Right renal pelvis (tissue), 4 donors: ENCODE data around the gene HAPSTR1. TPM values are rescaled to one million over a fixed set of nuclear protein-coding genes. Genes with fewer than 3 reads are reported as not detected.

Source experiments
- DNase-seq, 4 donors: peaks; one replicate each; pipeline ENCODE4 v3.0.0-alpha.2; 2013; ENCODE audit warnings: low read depth in 4 of 4, low spot score in 3 of 4, missing footprints in 1 of 4
- polyA plus RNA-seq, 4 donors: library from polyadenylated mRNA; unstranded; fragments of 120-200 nt; gene quantifications; one replicate each; pipeline ENCODE4 v1.2.1, GENCODE V29; 2013; ENCODE audit not compliant: insufficient read length in 4 of 4

Gene HAPSTR1
- polyA plus RNA-seq, 4 donors = 38.7 to 51.1 (median 48.4) TPM

DNA sequence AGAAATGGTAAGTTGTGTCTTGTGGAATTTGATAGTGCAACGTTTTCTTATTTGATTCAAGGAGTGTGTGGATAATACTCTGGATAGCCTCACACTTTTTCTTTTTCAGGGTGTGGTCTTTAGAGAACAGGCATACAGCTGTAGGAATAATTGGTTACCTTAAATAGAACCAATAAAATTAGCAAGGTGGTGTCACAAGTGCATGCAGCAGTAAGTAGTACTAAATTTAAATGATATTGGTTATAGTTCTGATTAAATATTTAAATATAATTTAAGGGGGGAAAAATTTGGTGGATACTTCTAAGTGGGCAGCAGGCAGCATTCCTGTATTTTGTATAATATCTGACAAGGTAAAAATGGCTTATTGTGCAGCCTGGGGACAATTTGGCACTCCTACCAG, 3.7 kb downstream of the HAPSTR1 start:
- no peak for DNase-seq

DNA sequence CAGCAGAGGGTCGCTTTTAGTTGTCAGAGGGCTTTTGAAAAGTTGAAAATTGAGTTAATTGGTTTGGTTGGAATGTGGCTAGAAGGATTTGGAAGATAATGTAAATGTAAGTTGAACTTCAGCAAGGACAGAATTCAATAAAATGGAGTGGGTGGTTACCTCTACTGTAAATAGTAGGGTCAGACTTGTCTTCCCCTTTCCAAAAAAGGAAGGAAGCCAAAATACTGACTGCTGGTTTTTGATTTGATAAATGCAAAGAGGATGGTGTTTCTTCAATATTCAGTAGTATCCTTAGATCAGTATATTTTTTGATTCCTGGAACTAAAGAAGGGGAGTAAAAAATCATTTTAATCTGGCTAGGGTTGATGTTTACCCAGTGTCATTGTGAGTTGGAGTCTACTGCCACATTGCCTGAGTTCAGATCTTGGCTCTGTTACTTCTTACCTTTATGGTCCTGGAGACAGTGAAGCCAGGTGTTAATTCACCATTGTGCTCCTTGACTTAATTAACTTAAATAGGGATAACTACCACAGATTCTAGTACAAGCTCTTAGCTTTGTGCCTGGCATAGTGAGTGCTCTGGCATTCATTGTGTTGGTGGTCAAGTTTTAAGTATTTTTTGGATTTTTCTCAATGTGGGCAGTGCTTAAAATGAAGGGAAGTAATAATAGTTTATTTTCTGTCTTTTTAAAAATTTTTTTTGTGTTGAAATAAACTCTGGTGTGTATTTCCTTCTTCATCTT, 4.4 kb downstream of the HAPSTR1 start:
- DNase-seq = no peak

DNA sequence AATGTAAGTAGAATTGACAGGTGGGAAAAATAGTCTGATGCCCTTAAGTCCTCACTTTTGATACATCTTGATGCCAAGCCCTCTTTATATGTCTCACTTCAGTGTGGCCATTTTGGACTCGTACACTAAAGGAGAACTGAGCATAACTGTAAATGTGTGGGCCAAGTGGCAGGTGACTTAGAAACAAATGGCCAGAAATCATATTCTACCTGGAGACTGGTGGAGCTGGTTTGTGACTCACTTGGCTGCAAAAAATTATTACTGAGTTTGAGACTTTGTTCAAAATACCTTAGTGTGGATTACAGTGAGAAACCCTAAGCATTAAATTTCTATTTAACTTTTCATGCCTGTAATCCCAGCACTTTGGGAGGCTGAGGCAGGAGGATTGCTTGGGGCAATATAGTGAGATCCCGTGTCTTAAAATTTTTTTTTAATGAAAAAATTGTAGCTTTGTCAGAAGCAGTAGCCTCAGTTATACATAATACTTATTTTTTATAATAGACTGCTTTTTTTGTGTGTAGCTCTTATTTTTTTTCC, 5.0 kb downstream of the HAPSTR1 start:
- DNase-seq = no peak

GRCh38 chr16:9097266-9098219, 6.1 kb downstream of the HAPSTR1 start:
- DNase-seq = no peak

GRCh38 chr16:9098377-9099090, 7.1 kb downstream of the HAPSTR1 start:
- no peak for DNase-seq

DNA sequence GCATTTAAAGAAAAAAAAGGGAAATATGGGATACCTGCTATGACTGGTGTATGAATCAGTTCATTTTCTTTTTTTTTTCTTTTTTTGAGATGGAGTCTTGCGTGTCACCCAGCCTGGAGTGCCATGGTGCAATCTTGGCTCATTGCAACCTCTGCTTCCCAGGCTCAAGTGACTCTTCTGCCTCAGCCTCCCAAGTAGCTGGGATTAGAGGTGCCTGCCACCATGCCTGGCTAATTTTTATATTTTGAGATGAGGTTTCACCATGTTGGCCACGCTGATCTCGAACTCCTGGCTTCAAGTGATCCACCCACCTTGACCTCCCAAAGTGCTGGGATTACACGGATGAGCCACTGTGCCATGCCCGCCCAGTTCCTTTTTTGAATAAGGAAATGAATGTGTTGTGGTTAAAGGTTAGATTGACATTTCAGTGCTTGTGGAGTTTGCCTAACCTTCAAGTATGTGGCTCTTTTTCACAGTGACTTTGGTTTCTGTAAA, 7.7 kb downstream of the HAPSTR1 start:
- DNase-seq = no peak

GRCh38 chr16:9102379-9102778, 10.9 kb downstream of the HAPSTR1 start:
- DNase-seq = no peak

GRCh38 chr16:9102943-9103342, 11.5 kb downstream of the HAPSTR1 start:
- DNase-seq = no peak

DNA sequence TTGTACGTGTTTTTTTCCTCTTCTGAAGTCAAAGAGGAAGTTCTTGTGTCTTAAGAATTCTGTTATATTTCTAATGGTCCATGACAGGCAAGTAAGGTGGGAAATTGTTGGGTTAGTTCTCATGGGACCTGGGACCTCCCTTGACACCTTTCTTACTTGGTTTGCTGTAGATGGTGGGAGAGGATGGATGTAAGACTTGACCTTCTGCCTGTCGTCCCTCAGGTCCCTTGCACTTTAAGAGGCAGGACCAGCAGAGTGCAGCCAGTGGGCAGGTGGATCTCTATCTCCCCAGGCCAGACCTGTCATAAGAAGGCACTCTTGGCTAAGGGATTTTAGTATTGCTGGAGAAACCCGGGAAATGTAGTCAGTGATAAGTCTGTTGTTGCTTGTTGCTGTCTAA, 12.1 kb downstream of the HAPSTR1 start:
- DNase-seq = no peak

- DNase-seq = no peak
Observed at GRCh38 chr16:9105189-9105588, 13.7 kb downstream of the HAPSTR1 start.

- DNase-seq = no peak
Observed at GRCh38 chr16:9107025-9107970, 15.9 kb downstream of the HAPSTR1 start.

- DNase-seq = no peak
Observed at GRCh38 chr16:9109255-9109654, 17.8 kb downstream of the HAPSTR1 start.

GRCh38 chr16:9112166-9112843, 20.9 kb downstream of the HAPSTR1 start:
- DNase-seq = no peak

GRCh38 chr16:9112844-9113186, 21.4 kb downstream of the HAPSTR1 start:
- DNase-seq = no peak

DNA sequence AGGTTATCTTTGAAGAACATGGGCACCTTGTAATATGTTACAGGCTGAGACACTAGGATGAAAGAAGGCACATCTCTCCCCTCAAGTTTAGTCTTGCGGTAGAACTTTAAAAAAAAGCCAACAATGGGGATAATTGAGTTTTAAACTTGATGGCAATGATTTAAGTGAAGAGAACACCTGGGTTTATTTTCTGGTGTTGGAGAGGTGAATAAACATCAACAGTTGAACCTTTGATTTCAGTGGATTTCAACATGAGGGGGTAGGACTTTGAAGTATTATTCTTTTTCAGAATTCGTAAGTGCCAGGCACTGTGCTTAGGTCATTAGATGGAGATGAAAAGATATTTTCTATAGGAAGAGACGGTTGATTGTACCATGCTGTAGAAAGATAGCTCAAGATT, 22.3 kb downstream of the HAPSTR1 start:
- DNase-seq = no peak

DNA sequence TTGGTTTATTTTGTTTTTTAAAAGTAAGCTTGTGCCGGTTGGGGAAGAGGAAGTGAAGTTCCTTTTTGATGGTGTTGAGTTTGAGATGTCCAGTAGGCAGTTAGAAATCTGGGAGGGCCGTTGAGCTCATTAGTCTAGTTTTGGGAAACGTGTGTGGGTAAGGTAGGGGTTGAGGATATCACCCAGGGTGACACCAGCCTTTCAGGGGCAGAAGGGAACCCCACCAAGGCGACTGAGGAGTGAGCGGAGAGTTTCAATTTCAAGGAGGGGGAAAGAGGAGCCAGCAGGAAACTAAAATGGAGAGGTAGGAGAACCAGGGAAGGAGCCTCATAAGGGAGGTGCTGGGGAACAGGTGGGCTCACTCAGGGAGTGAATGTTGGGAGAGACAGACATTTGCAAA, 22.7 kb downstream of the HAPSTR1 start:
- DNase-seq = no peak

DNA sequence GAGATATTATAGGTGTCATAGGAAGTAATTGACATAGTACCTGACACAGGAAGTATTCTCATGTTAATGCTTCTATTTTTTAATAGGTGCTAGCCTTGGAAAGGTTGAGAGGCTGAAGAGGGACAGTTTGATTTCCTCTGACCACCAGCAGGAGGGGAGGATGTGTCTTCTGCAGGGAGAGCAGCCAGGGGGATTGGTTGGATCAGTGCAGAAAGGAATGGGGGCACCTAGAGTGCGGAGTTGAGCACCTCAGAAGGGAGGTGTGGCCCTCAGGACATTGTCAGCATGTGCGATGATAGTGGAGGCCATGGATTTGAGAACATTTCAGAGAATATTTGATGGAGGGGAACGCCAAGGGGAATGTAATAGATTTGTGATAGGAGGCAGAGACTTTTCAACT, 23.4 kb downstream of the HAPSTR1 start:
- no peak for DNase-seq

DNA sequence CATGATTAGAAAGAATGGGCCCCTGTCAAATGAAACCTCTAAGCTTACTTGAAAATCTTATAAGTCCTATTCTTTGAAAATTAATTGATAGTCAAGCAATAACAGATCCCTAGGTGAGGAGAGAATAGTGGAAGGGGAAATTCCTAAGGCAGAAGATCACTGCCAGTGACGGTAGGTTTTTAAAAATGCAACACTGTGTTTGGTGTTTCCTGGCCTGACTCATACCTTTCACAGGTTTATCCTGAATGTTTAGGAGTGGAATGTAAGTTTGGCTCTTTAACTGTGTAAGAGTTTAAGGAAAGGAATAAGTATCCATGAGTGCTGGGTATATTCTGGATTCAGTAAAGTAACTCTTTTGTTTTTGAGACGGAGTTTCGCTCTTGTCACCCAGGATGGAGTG, 23.8 kb downstream of the HAPSTR1 start:
- no peak for DNase-seq

- no peak for DNase-seq
Observed at GRCh38 chr16:9116141-9116540, 24.7 kb downstream of the HAPSTR1 start.
